Stimulated activated CD4-positive, alpha-beta T cell treated with anti-CD3 and anti-CD28 coated beads, Interleukin-4, amount 100 ng/mL, for 1 hour (primary cell): Measurements from ENCODE around the gene DTNB.

Experiments used
- DNase-seq: peaks from one replicate; pipeline ENCODE4 v3.0.0-alpha.2; 2020

Gene DTNB

GRCh38 chr2:25335971-25336370 lies 337.4 kb downstream of the DTNB start:
- no peak for DNase-seq

- DNase-seq = no peak
These were observed 338.2 kb downstream of the DTNB start for GRCh38 chr2:25335204-25335603.

- no peak for DNase-seq
These were observed 338.9 kb downstream of the DTNB start for GRCh38 chr2:25334482-25334881.

GRCh38 chr2:25333981-25334380 lies 339.4 kb downstream of the DTNB start:
- no peak for DNase-seq

- DNase-seq = no peak
These were observed 340.8 kb downstream of the DTNB start for GRCh38 chr2:25332571-25332970.

- DNase-seq = peak; percentile 78
These were observed 341.6 kb downstream of the DTNB start for GRCh38 chr2:25331686-25332365.

GRCh38 chr2:25330937-25331336 lies 342.4 kb downstream of the DTNB start:
- DNase-seq = no peak

- no peak for DNase-seq
These were observed 343.1 kb downstream of the DTNB start for GRCh38 chr2:25330273-25330672.

- no peak for DNase-seq
These were observed 345.0 kb downstream of the DTNB start for GRCh38 chr2:25328152-25329085.
